ENCODE results near the gene MFF.
A peak's percentile ranks its signal among the peaks of the same experiment; 100 is the strongest.

The MFF gene

DNA sequence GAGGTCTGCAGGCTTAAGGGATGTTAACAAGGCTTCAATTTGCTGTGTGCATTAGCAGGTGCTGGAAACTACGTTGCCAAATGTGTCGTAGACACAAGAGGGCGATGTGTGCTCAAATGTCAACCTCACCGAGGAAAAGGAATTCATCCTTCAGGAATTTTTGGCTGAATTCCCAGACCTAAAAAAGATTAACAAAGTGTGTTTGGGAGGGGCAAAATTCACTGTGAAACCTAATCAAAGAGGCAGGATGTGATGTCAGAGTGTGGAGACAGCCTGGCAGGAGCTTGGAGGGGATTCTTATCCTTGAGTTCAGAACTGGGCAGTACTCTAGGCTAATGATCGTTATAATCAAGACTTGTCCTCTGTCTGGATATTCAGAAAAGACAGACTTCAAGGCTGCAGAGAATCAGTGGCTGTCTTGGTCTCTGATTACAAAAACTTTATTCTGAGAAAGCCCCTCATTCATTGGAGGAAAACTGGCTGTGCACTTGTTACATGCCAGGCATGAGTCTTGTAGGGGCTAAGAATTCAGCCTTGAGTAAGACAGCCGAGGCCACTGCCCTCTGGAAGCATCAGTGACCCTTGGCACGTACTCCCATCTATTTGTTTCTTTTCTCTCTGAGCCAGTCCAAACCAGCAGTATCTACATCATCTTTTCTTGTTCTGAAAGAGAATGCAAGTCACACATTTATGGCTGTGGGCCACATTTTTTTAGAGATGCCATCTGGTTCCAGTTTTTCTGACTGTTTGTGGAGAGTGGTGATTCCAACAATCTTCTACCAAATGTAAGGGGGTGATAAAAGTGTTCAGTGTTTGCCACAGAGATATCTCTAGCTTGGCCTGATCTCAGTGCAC, 81.4 kb downstream of the MFF start:
- DNase-seq (ENCODE audit: low read depth, low spot score) = peak; percentile 60

Measured in brain pericyte (primary cell).